H1 (cell line): ENCODE measurements around the gene KDM8. TPM values are rescaled to one million over a fixed set of nuclear protein-coding genes. Genes with fewer than 3 reads are reported as not detected.

Experiments used
- KDM1A ChIP-seq: fragments of 200-600, 300-600 bp; sonication (generic); IDR thresholded peaks from 2 replicates; pipeline ENCODE4 v1.7.1; 2016; ENCODE audit warnings: mild to moderate bottlenecking, low read length, borderline replicate concordance
- MAFK ChIP-seq: IDR thresholded peaks from 2 replicates; pipeline ENCODE4 v1.6.1; 2012; ENCODE audit warnings: low read depth, mild to moderate bottlenecking, improper control_type of control experiment, low read length
- POU5F1 ChIP-seq: IDR thresholded peaks from 2 replicates; pipeline ENCODE4 v1.6.1; 2011; ENCODE audit warnings: low read depth, mild to moderate bottlenecking, low read length, moderate library complexity
- polyA plus RNA-seq, 7 experiments: library from polyadenylated mRNA; depleted of rRNA in 3 of 7; stranded (reverse) in 5 of 7; unstranded in 2 of 7; fragments of >200 nt in 5 of 7; fragments of 200-250 nt in 2 of 7; gene quantifications; 1 replicate in 5 of 7; 2 replicates in 1 of 7; 4 replicates in 1 of 7; pipeline versions ENCODE4 v1.2.1 to v1.2.3, GENCODE V29; 2011 to 2013; ENCODE audit warnings: missing spikeins in 2 of 7, mixed read lengths in 2 of 7
- total RNA-seq: library from RNA; stranded (reverse); fragmentation: NEBNext Ultra II Directional; extraction: Animal tissue kit (Norgen Biotek cat#: 25700); gene quantifications from 2 replicates; pipeline ENCODE4 v1.2.1, GENCODE V29; 2021

KDM8 gene
- total and polyA plus RNA-seq, 2 of the 8 experiments (the other 6 are each of a cell fraction or from before 2014, with no cell fraction given) = 10.3 to 12.8 TPM

- TF ChIP-seq POU5F1 (no peak), KDM1A (no peak), MAFK (no peak)
Observed at GRCh38 chr16:27252206-27252585, 48.9 kb downstream of the KDM8 start (continued).
